Thoracic aorta (tissue), 2 donors: ENCODE data around the gene SNPH. TPM values are rescaled to one million over a fixed set of nuclear protein-coding genes. Genes with fewer than 3 reads are reported as not detected.

Source experiments
- ATAC-seq: fragments of 150-250 bp; one replicate; pipeline ENCODE4 v1.8.0; 2017; ENCODE audit warnings: low read depth; ENCODE audit not compliant: insufficient number of reproducible peaks, low FRiP score
- DNase-seq: peaks from one replicate; pipeline ENCODE4 v3.0.0-alpha.2; 2020; ENCODE audit warnings: low spot score
- H3K27ac ChIP-seq, 2 donors: fragments of 200-600 bp; sonication (generic); 1 replicate in 1 of 2; 2 replicates in 1 of 2; pipeline ENCODE4 v1.5.1; 2016; ENCODE audit warnings: mild to moderate bottlenecking in 2 of 2, moderate library complexity in 2 of 2
- H3K27me3 ChIP-seq: fragments of 200-600 bp; sonication (generic); replicated peaks from 2 replicates; pipeline ENCODE4 v1.6.0; 2016; ENCODE audit warnings: mild to moderate bottlenecking; ENCODE audit not compliant: insufficient read depth
- H3K36me3 ChIP-seq: fragments of 200-600 bp; sonication (generic); one replicate; pipeline ENCODE4 v1.5.1; 2016
- H3K4me1 ChIP-seq, 2 donors: fragments of 200-600 bp; sonication (generic); 1 replicate in 1 of 2; 2 replicates in 1 of 2; pipeline versions ENCODE4 v1.5.1 to v1.6.0; 2016; ENCODE audit warnings: low read depth in 2 of 2, mild to moderate bottlenecking in 1 of 2; ENCODE audit not compliant: control insufficient read depth in 1 of 2
- H3K4me3 ChIP-seq: fragments of 200-600 bp; sonication (generic); 2 replicates; pipeline ENCODE4 v1.5.1; 2016; ENCODE audit warnings: mild to moderate bottlenecking
- H3K9me3 ChIP-seq: fragments of 200-600 bp; sonication (generic); 2 replicates; pipeline ENCODE4 v1.5.1; 2016
- total RNA-seq, 2 donors: library from RNA; depleted of rRNA; stranded (reverse); fragments of >200 nt; gene quantifications; one replicate each; pipeline versions ENCODE4 v1.1.0 to v1.2.3, GENCODE V29; 2016
- TF ChIP-seq, protein P1 (sequence below): fragments of 200-600 bp; sonication (generic); IDR thresholded peaks from one replicate; pipeline ENCODE4 v1.5.1; 2019; ENCODE audit warnings: antibody characterized with exemption

The SNPH gene
- total RNA-seq, 2 donors from 2014 or later: 13.4 to 14.6 TPM

DNA sequence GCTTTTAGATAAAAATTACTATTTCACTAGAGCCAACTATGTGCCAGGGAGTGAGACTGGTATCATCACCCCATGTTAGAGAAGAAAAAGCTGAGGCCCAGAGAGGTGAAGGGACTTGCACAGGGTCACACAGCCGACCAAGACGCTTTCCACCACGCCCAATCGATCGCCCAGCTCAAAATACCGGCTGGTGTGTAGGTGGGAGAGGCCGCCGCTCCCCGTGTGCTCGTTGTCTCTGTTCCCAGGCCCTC, 253 bp upstream of the SNPH start:
- peaks cover 3 to 12% of the 10 kb centered on the region in 2 donors for H3K4me1 ChIP-seq
- H3K4me3 ChIP-seq: peak overlapping the region; percentile 82
- no peak for ATAC-seq
- H3K27ac ChIP-seq: no peak overlapping the region
- no peaks in the 10 kb centered on the region for H3K9me3 ChIP-seq
- TF ChIP-seq, protein P1, sequence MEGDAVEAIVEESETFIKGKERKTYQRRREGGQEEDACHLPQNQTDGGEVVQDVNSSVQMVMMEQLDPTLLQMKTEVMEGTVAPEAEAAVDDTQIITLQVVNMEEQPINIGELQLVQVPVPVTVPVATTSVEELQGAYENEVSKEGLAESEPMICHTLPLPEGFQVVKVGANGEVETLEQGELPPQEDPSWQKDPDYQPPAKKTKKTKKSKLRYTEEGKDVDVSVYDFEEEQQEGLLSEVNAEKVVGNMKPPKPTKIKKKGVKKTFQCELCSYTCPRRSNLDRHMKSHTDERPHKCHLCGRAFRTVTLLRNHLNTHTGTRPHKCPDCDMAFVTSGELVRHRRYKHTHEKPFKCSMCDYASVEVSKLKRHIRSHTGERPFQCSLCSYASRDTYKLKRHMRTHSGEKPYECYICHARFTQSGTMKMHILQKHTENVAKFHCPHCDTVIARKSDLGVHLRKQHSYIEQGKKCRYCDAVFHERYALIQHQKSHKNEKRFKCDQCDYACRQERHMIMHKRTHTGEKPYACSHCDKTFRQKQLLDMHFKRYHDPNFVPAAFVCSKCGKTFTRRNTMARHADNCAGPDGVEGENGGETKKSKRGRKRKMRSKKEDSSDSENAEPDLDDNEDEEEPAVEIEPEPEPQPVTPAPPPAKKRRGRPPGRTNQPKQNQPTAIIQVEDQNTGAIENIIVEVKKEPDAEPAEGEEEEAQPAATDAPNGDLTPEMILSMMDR: no peak
- H3K27me3 ChIP-seq: no peaks in the 10 kb centered on the region
- DNase-seq: no peak
- H3K36me3 ChIP-seq: no peaks in the 10 kb centered on the region

GRCh38 chr20:1267161-1267560, 1.1 kb downstream of the SNPH start:
- TF ChIP-seq, protein P1: no peak
- no peak overlapping the region for H3K27ac ChIP-seq
- DNase-seq: no peak

GRCh38 chr20:1267809-1268374, 1.8 kb downstream of the SNPH start:
- Histone ChIP-seq H3K27ac (no peak overlapping the region), H3K27me3 (no peaks in the 10 kb centered on the region), H3K36me3 (no peaks in the 10 kb centered on the region), H3K4me3 (no peak overlapping the region), H3K4me1 (peaks cover 3 to 12% of the 10 kb centered on the region in 2 donors), H3K9me3 (no peaks in the 10 kb centered on the region)
- ATAC-seq (no peak), DNase-seq (no peak)
- TF ChIP-seq, protein P1: no peak

More at GRCh38 chr20:1267161-1267560, 1.1 kb downstream of the SNPH start:
- Histone ChIP-seq H3K36me3 (no peaks in the 10 kb centered on the region), H3K27me3 (no peaks in the 10 kb centered on the region), H3K4me3 (peak overlapping the region; percentile 82), H3K9me3 (no peaks in the 10 kb centered on the region), H3K4me1 (peaks cover 3 to 12% of the 10 kb centered on the region in 2 donors)
- no peak for ATAC-seq

- DNase-seq (no peak), ATAC-seq (no peak)
- H3K27me3 ChIP-seq: no peaks in the 10 kb centered on the region
- H3K36me3 ChIP-seq: no peaks in the 10 kb centered on the region
- no peak overlapping the region for H3K4me3 ChIP-seq
- H3K27ac ChIP-seq: no peak overlapping the region
- peaks cover 3 to 12% of the 10 kb centered on the region in 2 donors for H3K4me1 ChIP-seq
- TF ChIP-seq, protein P1: no peak
- H3K9me3 ChIP-seq: no peaks in the 10 kb centered on the region
Observed at GRCh38 chr20:1269235-1269634, 3.1 kb downstream of the SNPH start.

- H3K9me3 ChIP-seq: no peaks in the 10 kb centered on the region
- no peak overlapping the region for H3K4me3 ChIP-seq
- H3K36me3 ChIP-seq: no peaks in the 10 kb centered on the region
- DNase-seq (no peak), ATAC-seq (no peak)
- H3K27me3 ChIP-seq: no peaks in the 10 kb centered on the region
- H3K4me1 ChIP-seq: peaks cover 3 to 12% of the 10 kb centered on the region in 2 donors
- TF ChIP-seq, protein P1: no peak
- H3K27ac ChIP-seq: no peak overlapping the region
Observed at GRCh38 chr20:1269850-1270249, 3.8 kb downstream of the SNPH start.
